GM23338 (cell line): ENCODE data around the gene CNTNAP2.

Experiments used
- CREB1 ChIP-seq: fragments of 250-450 bp; sonication (Bioruptor Pico); IDR thresholded peaks from 2 replicates; pipeline ENCODE4 v1.5.0; 2020; ENCODE audit warnings: low read depth, mild to moderate bottlenecking, moderate library complexity
- CTCF ChIP-seq, 2 experiments: fragments of 200-600 bp in 1 of 2; sonication (generic) in 1 of 2; conservative IDR thresholded peaks; 2 replicates each; pipeline versions ENCODE4 v1.5.1 to v1.6.1; 2016 to 2017; ENCODE audit warnings: antibody characterized with exemption in 2 of 2, low read depth in 2 of 2, mild to moderate bottlenecking in 2 of 2, moderate library complexity in 1 of 2
- ETS1 ChIP-seq: IDR thresholded peaks from 2 replicates; pipeline ENCODE4 v1.6.1; 2016; ENCODE audit warnings: antibody characterized with exemption
- EZH2 ChIP-seq: fragments of 200-600 bp; sonication (generic); IDR thresholded peaks from one replicate; pipeline ENCODE4 v1.8.0; 2017; ENCODE audit warnings: antibody characterized with exemption, mild to moderate bottlenecking, low read depth; ENCODE audit not compliant: unreplicated experiment
- EZH2phosphoT487 ChIP-seq: fragments of 200-600 bp; sonication (generic); IDR thresholded peaks from one replicate; pipeline ENCODE4 v1.8.1; 2018; ENCODE audit warnings: antibody characterized with exemption; ENCODE audit not compliant: unreplicated experiment
- NANOG ChIP-seq: IDR thresholded peaks from 2 replicates; pipeline ENCODE4 v1.6.1; 2016; ENCODE audit warnings: antibody characterized with exemption, borderline replicate concordance
- POLR2AphosphoS5 ChIP-seq: IDR thresholded peaks from 2 replicates; pipeline ENCODE4 v1.6.1; 2016; ENCODE audit warnings: antibody characterized with exemption, low read depth
- STAT1 ChIP-seq: IDR thresholded peaks from one replicate; pipeline ENCODE4 v1.6.1; 2016; ENCODE audit warnings: antibody characterized with exemption; ENCODE audit not compliant: unreplicated experiment
- ZNF114 ChIP-seq: fragments of 250-450 bp; sonication (Bioruptor Pico); IDR thresholded peaks from 2 replicates; pipeline ENCODE4 v1.5.0; 2020; ENCODE audit warnings: mild to moderate bottlenecking, moderate library complexity
- TF ChIP-seq, protein P1 (sequence below): IDR thresholded peaks from one replicate; pipeline ENCODE4 v1.6.1; 2018; ENCODE audit warnings: antibody characterized with exemption; ENCODE audit not compliant: unreplicated experiment

DNA sequence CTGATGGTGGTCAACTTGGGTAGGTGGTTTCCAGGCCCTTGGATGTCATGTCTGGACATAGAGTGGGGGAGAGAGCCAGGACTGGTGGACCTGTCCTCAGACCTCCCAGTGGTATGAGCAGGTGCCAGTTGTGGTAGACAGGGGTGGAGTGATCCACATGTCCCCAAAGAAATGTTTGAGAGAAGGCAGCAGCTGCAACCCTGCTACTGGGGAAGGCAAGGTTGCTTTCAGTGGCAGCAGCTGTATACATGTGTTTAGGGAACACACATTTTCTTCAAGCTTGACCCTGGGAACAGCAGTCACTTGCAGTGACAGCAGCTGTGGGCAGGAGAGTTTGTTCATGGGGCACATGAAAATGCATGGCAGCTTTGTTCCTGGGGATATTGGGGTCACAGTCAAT is 1591.3 kb downstream of the CNTNAP2 start:
- TF ChIP-seq CTCF (conservative IDR thresholded peaks at IDR 0.05; ENCODE audit: low read depth in 2 of 2): no peak
- no peak for TF ChIP-seq EZH2phosphoT487
- no peak for TF ChIP-seq POLR2AphosphoS5
- no peak for TF ChIP-seq EZH2
- TF ChIP-seq, protein P1, sequence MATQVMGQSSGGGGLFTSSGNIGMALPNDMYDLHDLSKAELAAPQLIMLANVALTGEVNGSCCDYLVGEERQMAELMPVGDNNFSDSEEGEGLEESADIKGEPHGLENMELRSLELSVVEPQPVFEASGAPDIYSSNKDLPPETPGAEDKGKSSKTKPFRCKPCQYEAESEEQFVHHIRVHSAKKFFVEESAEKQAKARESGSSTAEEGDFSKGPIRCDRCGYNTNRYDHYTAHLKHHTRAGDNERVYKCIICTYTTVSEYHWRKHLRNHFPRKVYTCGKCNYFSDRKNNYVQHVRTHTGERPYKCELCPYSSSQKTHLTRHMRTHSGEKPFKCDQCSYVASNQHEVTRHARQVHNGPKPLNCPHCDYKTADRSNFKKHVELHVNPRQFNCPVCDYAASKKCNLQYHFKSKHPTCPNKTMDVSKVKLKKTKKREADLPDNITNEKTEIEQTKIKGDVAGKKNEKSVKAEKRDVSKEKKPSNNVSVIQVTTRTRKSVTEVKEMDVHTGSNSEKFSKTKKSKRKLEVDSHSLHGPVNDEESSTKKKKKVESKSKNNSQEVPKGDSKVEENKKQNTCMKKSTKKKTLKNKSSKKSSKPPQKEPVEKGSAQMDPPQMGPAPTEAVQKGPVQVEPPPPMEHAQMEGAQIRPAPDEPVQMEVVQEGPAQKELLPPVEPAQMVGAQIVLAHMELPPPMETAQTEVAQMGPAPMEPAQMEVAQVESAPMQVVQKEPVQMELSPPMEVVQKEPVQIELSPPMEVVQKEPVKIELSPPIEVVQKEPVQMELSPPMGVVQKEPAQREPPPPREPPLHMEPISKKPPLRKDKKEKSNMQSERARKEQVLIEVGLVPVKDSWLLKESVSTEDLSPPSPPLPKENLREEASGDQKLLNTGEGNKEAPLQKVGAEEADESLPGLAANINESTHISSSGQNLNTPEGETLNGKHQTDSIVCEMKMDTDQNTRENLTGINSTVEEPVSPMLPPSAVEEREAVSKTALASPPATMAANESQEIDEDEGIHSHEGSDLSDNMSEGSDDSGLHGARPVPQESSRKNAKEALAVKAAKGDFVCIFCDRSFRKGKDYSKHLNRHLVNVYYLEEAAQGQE: no peak
- no peak for TF ChIP-seq ZNF114 (CRISPR knock-in tag)
- no peak for TF ChIP-seq CREB1 (CRISPR knock-in tag)
- TF ChIP-seq NANOG: no peak
- TF ChIP-seq ETS1: no peak
- no peak for TF ChIP-seq STAT1
